GM19239 (cell line): ENCODE results near the gene LARP4.
"Not testable (repeated sequence)": the region's sequence is repeated elsewhere in the genome, so short reads cannot be mapped to it uniquely, and the experiment has no call there.

Experiments used
- DNase-seq: peaks from one replicate; pipeline ENCODE4 v3.0.0; 2011; ENCODE audit warnings: low spot score; ENCODE audit not compliant: insufficient read length
- FAIRE-seq: peaks from 2 replicates; lab custom pipeline; 2011; peaks lifted over from hg19 to GRCh38; lab: Jason Lieb, UNC

Gene LARP4

GRCh38 chr12:50520416-50521207 lies 119.9 kb downstream of the LARP4 start:
- no peak for FAIRE-seq
- DNase-seq, result no peak

GRCh38 chr12:50521781-50522180 lies 121.1 kb downstream of the LARP4 start:
- not testable (repeated sequence) for DNase-seq, FAIRE-seq

- FAIRE-seq (no peak), DNase-seq (no peak)
These were observed 123.1 kb downstream of the LARP4 start for GRCh38 chr12:50523772-50524171.

GRCh38 chr12:50524621-50525020 lies 123.9 kb downstream of the LARP4 start:
- FAIRE-seq, result no peak
- DNase-seq, result no peak

- FAIRE-seq, result no peak
- no peak for DNase-seq
These were observed 124.7 kb downstream of the LARP4 start for GRCh38 chr12:50525422-50525821.

- DNase-seq (no peak), FAIRE-seq (no peak)
These were observed 126.7 kb downstream of the LARP4 start for GRCh38 chr12:50527359-50527726.

- DNase-seq, result no peak
- FAIRE-seq, result no peak
These were observed 128.1 kb downstream of the LARP4 start for GRCh38 chr12:50528800-50529199.

GRCh38 chr12:50529345-50529744 lies 128.7 kb downstream of the LARP4 start:
- DNase-seq, result no peak
- FAIRE-seq, result no peak
